Ramos (cell line): ENCODE data around the gene MBOAT1.

Source experiments
- in situ Hi-C: fragments of 300-500 bp; cut with MboI; formaldehyde crosslinking; loops from one replicate; pipeline ENCODE4 v1.14.3; 2022; ENCODE audit warnings: low sequenced_read_pairs; ENCODE audit not compliant: unreplicated experiment

MBOAT1 gene

GRCh38 chr6:20235041-20235440, 22.8 kb upstream of the MBOAT1 start:
- in situ Hi-C loops: no loop called here

- in situ Hi-C loops: no loop called here
These were observed 21.9 kb upstream of the MBOAT1 start for GRCh38 chr6:20234136-20234535.

- in situ Hi-C loops: no loop called here
These were observed 20.9 kb upstream of the MBOAT1 start for GRCh38 chr6:20233007-20233730.

GRCh38 chr6:20232188-20232587, 19.9 kb upstream of the MBOAT1 start:
- in situ Hi-C loops: no loop called here

- in situ Hi-C loops: no loop called here
These were observed 18.3 kb upstream of the MBOAT1 start for GRCh38 chr6:20230401-20231119.

- in situ Hi-C loops: no loop called here
These were observed 17.6 kb upstream of the MBOAT1 start for GRCh38 chr6:20229881-20230280.

GRCh38 chr6:20227350-20227749, 15.1 kb upstream of the MBOAT1 start:
- in situ Hi-C loops: no loop called here

GRCh38 chr6:20223141-20223540, 10.9 kb upstream of the MBOAT1 start:
- in situ Hi-C loops: no loop called here

- in situ Hi-C loops: no loop called here
These were observed 9.2 kb upstream of the MBOAT1 start for GRCh38 chr6:20221421-20221820.

- in situ Hi-C loops: no loop called here
These were observed 8.1 kb upstream of the MBOAT1 start for GRCh38 chr6:20220359-20220758.

GRCh38 chr6:20217891-20218290, 5.6 kb upstream of the MBOAT1 start:
- in situ Hi-C loops: no loop called here

- in situ Hi-C loops: no loop called here
These were observed 5.1 kb upstream of the MBOAT1 start for GRCh38 chr6:20217324-20217855.

GRCh38 chr6:20215310-20215709, 3.0 kb upstream of the MBOAT1 start:
- in situ Hi-C loops: no loop called here

GRCh38 chr6:20213271-20213798, 1.1 kb upstream of the MBOAT1 start:
- in situ Hi-C loops: no loop called here

GRCh38 chr6:20211941-20212391, 303 bp downstream of the MBOAT1 start:
- in situ Hi-C loops: no loop called here

- in situ Hi-C loops: no loop called here
These were observed 980 bp downstream of the MBOAT1 start for GRCh38 chr6:20211037-20211940.

GRCh38 chr6:20210158-20210557, 2.1 kb downstream of the MBOAT1 start:
- in situ Hi-C loops: no loop called here

GRCh38 chr6:20208687-20209378, 3.4 kb downstream of the MBOAT1 start:
- in situ Hi-C loops: no loop called here

- in situ Hi-C loops: no loop called here
These were observed 5.2 kb downstream of the MBOAT1 start for GRCh38 chr6:20207088-20207418.

- in situ Hi-C loops: no loop called here
These were observed 6.5 kb downstream of the MBOAT1 start for GRCh38 chr6:20205722-20206161.
